ENCODE measurements around the gene PNMT.

DNA sequence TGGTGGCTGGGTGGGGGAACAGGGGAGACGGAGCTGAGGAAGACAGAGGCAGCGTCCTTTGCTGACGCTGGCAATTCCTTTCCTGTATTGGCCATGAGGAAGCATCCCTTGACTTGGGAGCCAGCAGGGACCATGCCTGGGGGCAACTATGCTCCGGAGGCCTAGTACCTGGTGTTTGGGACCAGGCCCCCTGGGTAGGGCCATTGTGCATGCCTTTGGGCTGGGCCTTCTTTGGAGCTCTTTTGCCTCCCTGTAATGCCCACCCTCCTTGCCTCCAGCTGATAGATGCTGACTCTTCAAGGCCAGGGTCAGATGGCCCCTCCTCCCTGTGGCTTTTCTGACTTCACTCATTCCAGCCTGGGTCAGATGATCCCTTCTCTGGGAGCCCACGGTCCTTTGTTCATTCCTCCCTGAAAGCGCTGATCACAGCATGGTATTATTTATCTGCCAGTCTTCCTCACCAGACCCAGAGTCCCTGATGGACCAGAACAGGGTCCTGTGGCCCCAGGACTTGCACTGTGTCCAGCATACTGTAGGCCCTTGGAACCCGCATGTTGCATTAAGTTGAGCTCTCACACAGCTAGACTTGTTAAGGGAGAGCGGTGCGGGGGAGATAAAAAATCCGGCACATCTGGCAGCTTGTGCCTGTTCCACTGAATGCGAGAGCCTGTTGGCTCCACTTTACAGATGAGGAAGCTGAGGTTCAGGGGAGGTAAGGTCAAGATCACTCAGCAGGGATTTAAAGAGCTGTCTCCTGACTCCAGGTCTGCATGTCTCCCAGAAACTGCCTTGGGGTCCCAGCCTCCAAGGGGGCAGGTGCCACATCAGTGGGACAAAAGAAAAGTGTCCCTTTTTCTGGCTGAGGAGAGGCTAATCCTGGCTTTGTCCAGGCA is 28.4 kb upstream of the PNMT start:
- TF ChIP-seq EGR1 (IDR thresholded peaks at IDR 0.05) (no peak), YY1 (IDR thresholded peaks at IDR 0.05; ENCODE audit: low read depth) (no peak), ZBTB7A (IDR thresholded peaks at IDR 0.05; ENCODE audit: low read depth) (no peak), CREB1 (IDR thresholded peaks at IDR 0.05; ENCODE audit: low read depth) (no peak), CEBPB (IDR thresholded peaks at IDR 0.05) (no peak), MAX (IDR thresholded peaks at IDR 0.05) (no peak), EP300 (IDR thresholded peaks at IDR 0.05; ENCODE audit: borderline replicate concordance) (no peak), NFIC (IDR thresholded peaks at IDR 0.05) (no peak), FOXM1 (IDR thresholded peaks at IDR 0.05; ENCODE audit: borderline replicate concordance, low read depth) (no peak), RAD21 (IDR thresholded peaks at IDR 0.05; ENCODE audit: low read depth) (no peak)
- TF ChIP-seq, protein P1, sequence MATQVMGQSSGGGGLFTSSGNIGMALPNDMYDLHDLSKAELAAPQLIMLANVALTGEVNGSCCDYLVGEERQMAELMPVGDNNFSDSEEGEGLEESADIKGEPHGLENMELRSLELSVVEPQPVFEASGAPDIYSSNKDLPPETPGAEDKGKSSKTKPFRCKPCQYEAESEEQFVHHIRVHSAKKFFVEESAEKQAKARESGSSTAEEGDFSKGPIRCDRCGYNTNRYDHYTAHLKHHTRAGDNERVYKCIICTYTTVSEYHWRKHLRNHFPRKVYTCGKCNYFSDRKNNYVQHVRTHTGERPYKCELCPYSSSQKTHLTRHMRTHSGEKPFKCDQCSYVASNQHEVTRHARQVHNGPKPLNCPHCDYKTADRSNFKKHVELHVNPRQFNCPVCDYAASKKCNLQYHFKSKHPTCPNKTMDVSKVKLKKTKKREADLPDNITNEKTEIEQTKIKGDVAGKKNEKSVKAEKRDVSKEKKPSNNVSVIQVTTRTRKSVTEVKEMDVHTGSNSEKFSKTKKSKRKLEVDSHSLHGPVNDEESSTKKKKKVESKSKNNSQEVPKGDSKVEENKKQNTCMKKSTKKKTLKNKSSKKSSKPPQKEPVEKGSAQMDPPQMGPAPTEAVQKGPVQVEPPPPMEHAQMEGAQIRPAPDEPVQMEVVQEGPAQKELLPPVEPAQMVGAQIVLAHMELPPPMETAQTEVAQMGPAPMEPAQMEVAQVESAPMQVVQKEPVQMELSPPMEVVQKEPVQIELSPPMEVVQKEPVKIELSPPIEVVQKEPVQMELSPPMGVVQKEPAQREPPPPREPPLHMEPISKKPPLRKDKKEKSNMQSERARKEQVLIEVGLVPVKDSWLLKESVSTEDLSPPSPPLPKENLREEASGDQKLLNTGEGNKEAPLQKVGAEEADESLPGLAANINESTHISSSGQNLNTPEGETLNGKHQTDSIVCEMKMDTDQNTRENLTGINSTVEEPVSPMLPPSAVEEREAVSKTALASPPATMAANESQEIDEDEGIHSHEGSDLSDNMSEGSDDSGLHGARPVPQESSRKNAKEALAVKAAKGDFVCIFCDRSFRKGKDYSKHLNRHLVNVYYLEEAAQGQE (IDR thresholded peaks at IDR 0.05; ENCODE audit: low read depth) = no peak
